WTC11 (cell line): ENCODE data around the gene ICE2. TPM values are rescaled to one million over a fixed set of nuclear protein-coding genes. Genes with fewer than 3 reads are reported as not detected.

Source experiments
- ATAC-seq: fragments of 200-7000 bp; cut with Tn5 transposase; 2 replicates; pipeline ENCODE4 v1.10.0; 2021; ENCODE audit warnings: mild to moderate bottlenecking, moderate library complexity
- CTCF ChIA-PET: fragments of 300-600 bp; sonication (Branson Sonifier 250); formaldehyde crosslinking; loops from one replicate; lab custom pipeline; 2021; ENCODE audit warnings: antibody characterized with exemption; lab: Charles Lee
- POLR2A ChIA-PET: fragments of 350-600 bp; sonication (Branson Sonifier 250); formaldehyde crosslinking; loops from one replicate; lab custom pipeline; 2021; ENCODE audit warnings: antibody characterized with exemption; lab: Charles Lee
- DNase-seq: peaks from one replicate; pipeline ENCODE4 v3.0.0; 2021; ENCODE audit warnings: low spot score
- H3K27ac Mint-ChIP-seq: 2 replicates; pipeline ENCODE4 v1.8.0; 2021; ENCODE audit warnings: mixed read lengths
- H3K27me3 Mint-ChIP-seq: 2 replicates; pipeline ENCODE4 v1.8.0; 2021; ENCODE audit warnings: low read depth, mild to moderate bottlenecking, moderate library complexity, mixed read lengths
- H3K36me3 Mint-ChIP-seq: 2 replicates; pipeline ENCODE4 v1.8.0; 2021; ENCODE audit warnings: mixed read lengths
- H3K4me1 Mint-ChIP-seq: 2 replicates; pipeline ENCODE4 v1.8.0; 2022; ENCODE audit warnings: mixed read lengths
- H3K4me3 Mint-ChIP-seq: 2 replicates; pipeline ENCODE4 v1.8.0; 2021; ENCODE audit warnings: mild to moderate bottlenecking, moderate library complexity, mixed read lengths
- H3K9me3 Mint-ChIP-seq: 2 replicates; pipeline ENCODE4 v1.8.0; 2021; ENCODE audit warnings: mixed read lengths
- ATF1 ChIP-seq: sonication (generic); formaldehyde crosslinking; IDR thresholded peaks from 2 replicates; pipeline ENCODE4 v1.8.1; 2023; ENCODE audit warnings: mild to moderate bottlenecking, moderate library complexity, missing genetic modification reagents
- CREB1 ChIP-seq: sonication (generic); formaldehyde crosslinking; IDR thresholded peaks from 2 replicates; pipeline ENCODE4 v1.8.0; 2023; ENCODE audit warnings: mild to moderate bottlenecking, missing genetic modification reagents
- EMX1 ChIP-seq: fragments of 250-450 bp; sonication (Bioruptor Pico); IDR thresholded peaks from 2 replicates; pipeline ENCODE4 v1.8.0; 2021; ENCODE audit warnings: mild to moderate bottlenecking
- FOXJ3 ChIP-seq: sonication (generic); formaldehyde crosslinking; IDR thresholded peaks from 2 replicates; pipeline ENCODE4 v1.9.0; 2021; ENCODE audit warnings: missing genetic modification reagents, mild to moderate bottlenecking, borderline replicate concordance
- GTF2I ChIP-seq: fragments of 250-450 bp; sonication (Bioruptor Pico); conservative IDR thresholded peaks from 2 replicates; pipeline ENCODE4 v1.4.0; 2021; ENCODE audit warnings: mild to moderate bottlenecking
- IRF2 ChIP-seq: sonication (generic); formaldehyde crosslinking; IDR thresholded peaks from 2 replicates; pipeline ENCODE4 v1.8.0; 2022; ENCODE audit warnings: low read depth, missing genetic modification reagents, borderline replicate concordance
- KAT7 ChIP-seq: sonication (generic); formaldehyde crosslinking; IDR thresholded peaks from 2 replicates; pipeline ENCODE4 v1.8.1; 2023; ENCODE audit warnings: missing genetic modification reagents, mild to moderate bottlenecking, borderline replicate concordance
- NR2C2 ChIP-seq: sonication (generic); formaldehyde crosslinking; IDR thresholded peaks from 2 replicates; pipeline ENCODE4 v1.8.0; 2022; ENCODE audit warnings: mild to moderate bottlenecking, missing genetic modification reagents
- PRRX2 ChIP-seq: fragments of 250-450 bp; sonication (Bioruptor Pico); IDR thresholded peaks from 2 replicates; pipeline ENCODE4 v1.8.0; 2021; ENCODE audit warnings: mild to moderate bottlenecking
- RORB ChIP-seq: fragments of 250-450 bp; sonication (Bioruptor Pico); IDR thresholded peaks from 2 replicates; pipeline ENCODE4 v1.9.0; 2021; ENCODE audit warnings: mild to moderate bottlenecking
- SMAD3 ChIP-seq: sonication (generic); formaldehyde crosslinking; IDR thresholded peaks from 2 replicates; pipeline ENCODE4 v1.8.0; 2022; ENCODE audit warnings: missing genetic modification reagents, mild to moderate bottlenecking, borderline replicate concordance
- TCF7 ChIP-seq: sonication (generic); formaldehyde crosslinking; IDR thresholded peaks from 2 replicates; pipeline ENCODE4 v1.8.0; 2022; ENCODE audit warnings: mild to moderate bottlenecking, low read depth, missing genetic modification reagents, moderate library complexity
- ZNF121 ChIP-seq: sonication (generic); formaldehyde crosslinking; IDR thresholded peaks from 2 replicates; pipeline ENCODE4 v1.8.0; 2023; ENCODE audit warnings: missing genetic modification reagents
- ZNF138 ChIP-seq: sonication (generic); formaldehyde crosslinking; conservative IDR thresholded peaks from 2 replicates; pipeline ENCODE4 v1.8.1; 2022; ENCODE audit warnings: mild to moderate bottlenecking, moderate library complexity, missing genetic modification reagents
- ZNF263 ChIP-seq: sonication (generic); formaldehyde crosslinking; IDR thresholded peaks from 2 replicates; pipeline ENCODE4 v1.8.1; 2022; ENCODE audit warnings: low read depth, mild to moderate bottlenecking, moderate library complexity, missing genetic modification reagents
- ZNF423 ChIP-seq: fragments of 250-450 bp; sonication (Bioruptor Pico); IDR thresholded peaks from 2 replicates; pipeline ENCODE4 v2.1.2; 2022; ENCODE audit warnings: mild to moderate bottlenecking, moderate library complexity
- total RNA-seq: library from RNA; stranded (reverse); gene quantifications from 3 replicates; pipeline ENCODE4 v1.2.3, GENCODE V29; 2021
- TF ChIP-seq, protein P1 (sequence below): sonication (generic); formaldehyde crosslinking; IDR thresholded peaks from 2 replicates; pipeline ENCODE4 v1.8.0; 2022; ENCODE audit warnings: missing genetic modification reagents
- TF ChIP-seq, protein P2 (sequence below): sonication (generic); formaldehyde crosslinking; IDR thresholded peaks from 2 replicates; pipeline ENCODE4 v1.8.0; 2022; ENCODE audit warnings: mild to moderate bottlenecking, missing genetic modification reagents
- TF ChIP-seq, protein P3 (sequence below): sonication (generic); formaldehyde crosslinking; IDR thresholded peaks from 2 replicates; pipeline ENCODE4 v1.8.0; 2022; ENCODE audit warnings: mild to moderate bottlenecking, missing genetic modification reagents
- TF ChIP-seq, protein P4 (sequence below): sonication (generic); formaldehyde crosslinking; IDR thresholded peaks from 2 replicates; pipeline ENCODE4 v1.8.1; 2022; ENCODE audit warnings: low read depth, missing genetic modification reagents, borderline replicate concordance
- TF ChIP-seq, protein P5 (sequence below): fragments of 250-450 bp; sonication (Bioruptor Pico); IDR thresholded peaks from 2 replicates; pipeline ENCODE4 v1.9.0; 2021; ENCODE audit warnings: mild to moderate bottlenecking, borderline replicate concordance

The ICE2 gene
- total RNA-seq, 1 experiment from 2014 or later = 76.9 TPM

DNA sequence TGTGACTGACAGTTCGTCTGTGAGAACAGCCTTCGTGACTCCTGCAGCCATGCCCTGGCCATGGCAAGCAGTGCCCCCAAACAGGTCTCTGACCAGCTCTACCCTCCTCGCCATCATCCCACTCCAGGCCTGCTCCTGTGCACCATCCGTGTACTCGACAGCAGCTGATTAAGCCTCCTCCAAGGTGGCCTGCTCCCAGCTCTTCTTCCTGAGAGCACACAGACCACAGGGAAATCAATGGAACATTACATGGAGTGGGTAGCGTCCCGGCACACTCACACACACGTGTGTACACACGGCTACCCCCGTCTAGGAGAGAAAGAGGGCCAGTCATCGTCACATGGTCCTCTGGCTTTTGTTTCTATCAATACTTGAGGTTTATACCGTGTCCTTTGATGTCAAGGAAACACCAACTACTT lies 102.3 kb downstream of the ICE2 start:
- TF ChIP-seq CREB1 (CRISPR knock-in tag) (no peak), ZNF423 (no peak), ZNF263 (CRISPR knock-in tag) (no peak), IRF2 (CRISPR knock-in tag) (no peak), KAT7 (CRISPR knock-in tag) (no peak), GTF2I (CRISPR knock-in tag) (no peak), NR2C2 (CRISPR knock-in tag) (no peak), FOXJ3 (no peak), ATF1 (CRISPR knock-in tag) (no peak), ZNF138 (no peak), SMAD3 (CRISPR knock-in tag) (no peak), ZNF121 (no peak)
- TF ChIP-seq, protein P1, sequence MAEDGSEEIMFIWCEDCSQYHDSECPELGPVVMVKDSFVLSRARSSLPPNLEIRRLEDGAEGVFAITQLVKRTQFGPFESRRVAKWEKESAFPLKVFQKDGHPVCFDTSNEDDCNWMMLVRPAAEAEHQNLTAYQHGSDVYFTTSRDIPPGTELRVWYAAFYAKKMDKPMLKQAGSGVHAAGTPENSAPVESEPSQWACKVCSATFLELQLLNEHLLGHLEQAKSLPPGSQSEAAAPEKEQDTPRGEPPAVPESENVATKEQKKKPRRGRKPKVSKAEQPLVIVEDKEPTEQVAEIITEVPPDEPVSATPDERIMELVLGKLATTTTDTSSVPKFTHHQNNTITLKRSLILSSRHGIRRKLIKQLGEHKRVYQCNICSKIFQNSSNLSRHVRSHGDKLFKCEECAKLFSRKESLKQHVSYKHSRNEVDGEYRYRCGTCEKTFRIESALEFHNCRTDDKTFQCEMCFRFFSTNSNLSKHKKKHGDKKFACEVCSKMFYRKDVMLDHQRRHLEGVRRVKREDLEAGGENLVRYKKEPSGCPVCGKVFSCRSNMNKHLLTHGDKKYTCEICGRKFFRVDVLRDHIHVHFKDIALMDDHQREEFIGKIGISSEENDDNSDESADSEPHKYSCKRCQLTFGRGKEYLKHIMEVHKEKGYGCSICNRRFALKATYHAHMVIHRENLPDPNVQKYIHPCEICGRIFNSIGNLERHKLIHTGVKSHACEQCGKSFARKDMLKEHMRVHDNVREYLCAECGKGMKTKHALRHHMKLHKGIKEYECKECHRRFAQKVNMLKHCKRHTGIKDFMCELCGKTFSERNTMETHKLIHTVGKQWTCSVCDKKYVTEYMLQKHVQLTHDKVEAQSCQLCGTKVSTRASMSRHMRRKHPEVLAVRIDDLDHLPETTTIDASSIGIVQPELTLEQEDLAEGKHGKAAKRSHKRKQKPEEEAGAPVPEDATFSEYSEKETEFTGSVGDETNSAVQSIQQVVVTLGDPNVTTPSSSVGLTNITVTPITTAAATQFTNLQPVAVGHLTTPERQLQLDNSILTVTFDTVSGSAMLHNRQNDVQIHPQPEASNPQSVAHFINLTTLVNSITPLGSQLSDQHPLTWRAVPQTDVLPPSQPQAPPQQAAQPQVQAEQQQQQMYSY = no peak
- TF ChIP-seq, protein P2, sequence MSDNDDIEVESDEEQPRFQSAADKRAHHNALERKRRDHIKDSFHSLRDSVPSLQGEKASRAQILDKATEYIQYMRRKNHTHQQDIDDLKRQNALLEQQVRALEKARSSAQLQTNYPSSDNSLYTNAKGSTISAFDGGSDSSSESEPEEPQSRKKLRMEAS (CRISPR knock-in tag) = no peak
- TF ChIP-seq, protein P3, sequence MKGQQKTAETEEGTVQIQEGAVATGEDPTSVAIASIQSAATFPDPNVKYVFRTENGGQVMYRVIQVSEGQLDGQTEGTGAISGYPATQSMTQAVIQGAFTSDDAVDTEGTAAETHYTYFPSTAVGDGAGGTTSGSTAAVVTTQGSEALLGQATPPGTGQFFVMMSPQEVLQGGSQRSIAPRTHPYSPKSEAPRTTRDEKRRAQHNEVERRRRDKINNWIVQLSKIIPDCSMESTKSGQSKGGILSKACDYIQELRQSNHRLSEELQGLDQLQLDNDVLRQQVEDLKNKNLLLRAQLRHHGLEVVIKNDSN (CRISPR knock-in tag) = no peak
- TF ChIP-seq, protein P4, sequence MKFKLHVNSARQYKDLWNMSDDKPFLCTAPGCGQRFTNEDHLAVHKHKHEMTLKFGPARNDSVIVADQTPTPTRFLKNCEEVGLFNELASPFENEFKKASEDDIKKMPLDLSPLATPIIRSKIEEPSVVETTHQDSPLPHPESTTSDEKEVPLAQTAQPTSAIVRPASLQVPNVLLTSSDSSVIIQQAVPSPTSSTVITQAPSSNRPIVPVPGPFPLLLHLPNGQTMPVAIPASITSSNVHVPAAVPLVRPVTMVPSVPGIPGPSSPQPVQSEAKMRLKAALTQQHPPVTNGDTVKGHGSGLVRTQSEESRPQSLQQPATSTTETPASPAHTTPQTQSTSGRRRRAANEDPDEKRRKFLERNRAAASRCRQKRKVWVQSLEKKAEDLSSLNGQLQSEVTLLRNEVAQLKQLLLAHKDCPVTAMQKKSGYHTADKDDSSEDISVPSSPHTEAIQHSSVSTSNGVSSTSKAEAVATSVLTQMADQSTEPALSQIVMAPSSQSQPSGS (CRISPR knock-in tag) = no peak
- TF ChIP-seq, all 79 proteins: peak for 0
- ATAC-seq = no peak
- Mint-ChIP-seq H3K9me3 (no peaks in the 10 kb centered on the region), H3K4me3 (no peak overlapping the region), H3K4me1 (peaks cover 29% of the 10 kb centered on the region), H3K27ac (0 out of 2 replicates have a peak overlapping the region, but pooled peaks have one; percentile 30), H3K36me3 (peaks cover 2% of the 10 kb centered on the region; the same call in 1 of the 2 replicates), H3K27me3 (peaks cover 4% of the 10 kb centered on the region)
- DNase-seq = no peak
- ChIA-PET POLR2A (no interaction called here), CTCF (interaction anchor here (1.3 kb wide), 1 partner anchor 17 kb away, joined by 6 read pairs; no protein-coding TSS in a partner anchor)

DNA sequence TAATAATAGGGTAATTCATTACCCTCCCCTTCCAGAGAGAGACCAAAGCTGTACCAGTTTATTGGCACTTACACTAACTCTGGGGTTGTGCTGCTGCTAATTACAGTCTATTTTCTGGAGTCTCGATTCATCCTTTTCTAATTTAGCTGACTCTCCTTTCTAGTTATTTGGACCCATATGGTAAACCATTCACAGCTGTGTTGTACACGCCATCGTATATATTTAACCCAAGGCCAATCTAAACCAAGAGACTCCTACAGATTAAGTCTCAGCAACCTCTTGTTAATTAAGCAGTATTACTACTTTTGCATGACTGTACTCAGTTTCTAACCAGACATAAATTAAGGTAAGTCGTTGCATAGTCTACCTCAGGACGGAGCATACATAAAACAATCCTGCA lies 103.6 kb downstream of the ICE2 start:
- Mint-ChIP-seq H3K27ac (0 out of 2 replicates have a peak overlapping the region, but pooled peaks have one; percentile 24), H3K36me3 (peaks cover 2% of the 10 kb centered on the region; the same call in 1 of the 2 replicates), H3K4me3 (no peak overlapping the region), H3K4me1 (peaks cover 29% of the 10 kb centered on the region), H3K9me3 (no peaks in the 10 kb centered on the region), H3K27me3 (peaks cover 16% of the 10 kb centered on the region)
- no peak for TF ChIP-seq TCF7
- no peak for TF ChIP-seq SMAD3 (CRISPR knock-in tag)
- TF ChIP-seq, protein P5, sequence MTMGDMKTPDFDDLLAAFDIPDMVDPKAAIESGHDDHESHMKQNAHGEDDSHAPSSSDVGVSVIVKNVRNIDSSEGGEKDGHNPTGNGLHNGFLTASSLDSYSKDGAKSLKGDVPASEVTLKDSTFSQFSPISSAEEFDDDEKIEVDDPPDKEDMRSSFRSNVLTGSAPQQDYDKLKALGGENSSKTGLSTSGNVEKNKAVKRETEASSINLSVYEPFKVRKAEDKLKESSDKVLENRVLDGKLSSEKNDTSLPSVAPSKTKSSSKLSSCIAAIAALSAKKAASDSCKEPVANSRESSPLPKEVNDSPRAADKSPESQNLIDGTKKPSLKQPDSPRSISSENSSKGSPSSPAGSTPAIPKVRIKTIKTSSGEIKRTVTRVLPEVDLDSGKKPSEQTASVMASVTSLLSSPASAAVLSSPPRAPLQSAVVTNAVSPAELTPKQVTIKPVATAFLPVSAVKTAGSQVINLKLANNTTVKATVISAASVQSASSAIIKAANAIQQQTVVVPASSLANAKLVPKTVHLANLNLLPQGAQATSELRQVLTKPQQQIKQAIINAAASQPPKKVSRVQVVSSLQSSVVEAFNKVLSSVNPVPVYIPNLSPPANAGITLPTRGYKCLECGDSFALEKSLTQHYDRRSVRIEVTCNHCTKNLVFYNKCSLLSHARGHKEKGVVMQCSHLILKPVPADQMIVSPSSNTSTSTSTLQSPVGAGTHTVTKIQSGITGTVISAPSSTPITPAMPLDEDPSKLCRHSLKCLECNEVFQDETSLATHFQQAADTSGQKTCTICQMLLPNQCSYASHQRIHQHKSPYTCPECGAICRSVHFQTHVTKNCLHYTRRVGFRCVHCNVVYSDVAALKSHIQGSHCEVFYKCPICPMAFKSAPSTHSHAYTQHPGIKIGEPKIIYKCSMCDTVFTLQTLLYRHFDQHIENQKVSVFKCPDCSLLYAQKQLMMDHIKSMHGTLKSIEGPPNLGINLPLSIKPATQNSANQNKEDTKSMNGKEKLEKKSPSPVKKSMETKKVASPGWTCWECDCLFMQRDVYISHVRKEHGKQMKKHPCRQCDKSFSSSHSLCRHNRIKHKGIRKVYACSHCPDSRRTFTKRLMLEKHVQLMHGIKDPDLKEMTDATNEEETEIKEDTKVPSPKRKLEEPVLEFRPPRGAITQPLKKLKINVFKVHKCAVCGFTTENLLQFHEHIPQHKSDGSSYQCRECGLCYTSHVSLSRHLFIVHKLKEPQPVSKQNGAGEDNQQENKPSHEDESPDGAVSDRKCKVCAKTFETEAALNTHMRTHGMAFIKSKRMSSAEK (CRISPR knock-in tag) = no peak
- no peak for TF ChIP-seq RORB
- TF ChIP-seq ZNF138 = no peak
- TF ChIP-seq EMX1 (CRISPR knock-in tag) = no peak
- no peak for TF ChIP-seq PRRX2 (CRISPR knock-in tag)
- CTCF ChIA-PET = interaction anchor here (1.0 to 1.8 kb wide), 4 partner anchors 11 to 145 kb away, joined by 3 to 6 read pairs (median 4); no protein-coding TSS in a partner anchor
- POLR2A ChIA-PET = interaction anchor here (1.1 kb wide), 1 partner anchor 23 kb away, joined by 6 read pairs; no protein-coding TSS in a partner anchor
- ATAC-seq (no peak), DNase-seq (no peak)
